ENCODE results near the gene CREBBP.

DNA sequence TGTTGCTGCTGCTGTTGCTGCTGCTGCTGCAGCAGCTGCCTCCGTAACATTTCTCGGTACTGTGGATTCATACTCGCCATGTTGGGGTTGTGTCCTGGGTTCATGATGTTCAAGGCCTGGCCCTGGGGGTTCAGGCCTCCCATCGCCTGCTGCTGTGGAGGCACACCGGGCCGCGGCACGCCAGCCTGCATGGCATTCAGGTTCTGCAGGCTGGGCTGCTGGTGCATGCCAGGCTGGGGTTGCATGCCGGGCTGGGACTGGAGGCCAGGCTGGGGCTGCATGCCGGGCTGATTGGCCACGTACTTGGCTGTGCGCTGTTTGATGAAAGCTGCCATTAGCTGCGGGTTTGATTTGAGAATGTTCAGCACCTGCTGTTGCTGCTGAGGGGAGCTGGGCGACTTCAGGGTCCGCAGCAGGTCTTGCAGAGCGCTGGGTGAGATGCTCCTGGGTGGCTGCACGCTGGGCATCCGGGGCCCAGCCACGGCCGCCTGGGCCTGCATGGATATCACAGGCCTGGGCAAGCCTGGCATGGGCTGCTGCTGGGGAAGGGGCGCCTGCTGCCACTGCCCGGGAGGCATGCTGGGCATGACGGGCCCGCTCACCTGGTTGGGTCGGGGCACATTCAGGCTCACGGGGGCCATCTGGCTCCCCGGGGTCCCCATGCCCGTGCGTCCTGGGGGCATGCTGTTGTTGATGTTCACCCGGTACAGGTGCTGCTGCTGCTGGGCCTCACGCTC, 151.9 kb downstream of the CREBBP start:
- TF ChIP-seq POLR2A (IDR thresholded peaks at IDR 0.05): no peak
- TF ChIP-seq, protein P1, sequence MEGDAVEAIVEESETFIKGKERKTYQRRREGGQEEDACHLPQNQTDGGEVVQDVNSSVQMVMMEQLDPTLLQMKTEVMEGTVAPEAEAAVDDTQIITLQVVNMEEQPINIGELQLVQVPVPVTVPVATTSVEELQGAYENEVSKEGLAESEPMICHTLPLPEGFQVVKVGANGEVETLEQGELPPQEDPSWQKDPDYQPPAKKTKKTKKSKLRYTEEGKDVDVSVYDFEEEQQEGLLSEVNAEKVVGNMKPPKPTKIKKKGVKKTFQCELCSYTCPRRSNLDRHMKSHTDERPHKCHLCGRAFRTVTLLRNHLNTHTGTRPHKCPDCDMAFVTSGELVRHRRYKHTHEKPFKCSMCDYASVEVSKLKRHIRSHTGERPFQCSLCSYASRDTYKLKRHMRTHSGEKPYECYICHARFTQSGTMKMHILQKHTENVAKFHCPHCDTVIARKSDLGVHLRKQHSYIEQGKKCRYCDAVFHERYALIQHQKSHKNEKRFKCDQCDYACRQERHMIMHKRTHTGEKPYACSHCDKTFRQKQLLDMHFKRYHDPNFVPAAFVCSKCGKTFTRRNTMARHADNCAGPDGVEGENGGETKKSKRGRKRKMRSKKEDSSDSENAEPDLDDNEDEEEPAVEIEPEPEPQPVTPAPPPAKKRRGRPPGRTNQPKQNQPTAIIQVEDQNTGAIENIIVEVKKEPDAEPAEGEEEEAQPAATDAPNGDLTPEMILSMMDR (IDR thresholded peaks at IDR 0.05): no peak
